ENCODE measurements around the gene IGHMBP2.

DNA sequence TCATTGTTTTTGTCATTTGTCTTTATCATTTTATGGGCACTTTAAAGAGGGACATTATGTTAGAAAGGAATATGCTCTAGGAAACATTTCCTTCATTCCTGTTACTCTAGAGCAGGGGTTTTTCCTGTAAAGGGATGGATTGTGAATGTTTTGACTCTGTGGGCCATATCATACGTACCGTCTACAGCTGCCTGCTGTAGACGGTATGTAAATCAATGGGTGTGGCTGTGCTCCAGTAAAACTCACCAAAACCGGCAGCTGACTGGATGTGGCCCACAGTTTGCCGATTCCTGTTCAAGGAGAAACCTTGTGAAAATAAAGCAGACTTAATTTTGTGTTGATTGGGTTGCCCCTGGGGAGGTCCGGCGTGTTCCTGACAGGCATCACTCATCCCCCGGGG, 7.3 kb downstream of the IGHMBP2 start:
- TF ChIP-seq, protein P1, sequence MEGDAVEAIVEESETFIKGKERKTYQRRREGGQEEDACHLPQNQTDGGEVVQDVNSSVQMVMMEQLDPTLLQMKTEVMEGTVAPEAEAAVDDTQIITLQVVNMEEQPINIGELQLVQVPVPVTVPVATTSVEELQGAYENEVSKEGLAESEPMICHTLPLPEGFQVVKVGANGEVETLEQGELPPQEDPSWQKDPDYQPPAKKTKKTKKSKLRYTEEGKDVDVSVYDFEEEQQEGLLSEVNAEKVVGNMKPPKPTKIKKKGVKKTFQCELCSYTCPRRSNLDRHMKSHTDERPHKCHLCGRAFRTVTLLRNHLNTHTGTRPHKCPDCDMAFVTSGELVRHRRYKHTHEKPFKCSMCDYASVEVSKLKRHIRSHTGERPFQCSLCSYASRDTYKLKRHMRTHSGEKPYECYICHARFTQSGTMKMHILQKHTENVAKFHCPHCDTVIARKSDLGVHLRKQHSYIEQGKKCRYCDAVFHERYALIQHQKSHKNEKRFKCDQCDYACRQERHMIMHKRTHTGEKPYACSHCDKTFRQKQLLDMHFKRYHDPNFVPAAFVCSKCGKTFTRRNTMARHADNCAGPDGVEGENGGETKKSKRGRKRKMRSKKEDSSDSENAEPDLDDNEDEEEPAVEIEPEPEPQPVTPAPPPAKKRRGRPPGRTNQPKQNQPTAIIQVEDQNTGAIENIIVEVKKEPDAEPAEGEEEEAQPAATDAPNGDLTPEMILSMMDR (IDR thresholded peaks at IDR 0.05; ENCODE audit: poor library complexity, severe bottlenecking): no peak
- TF ChIP-seq EZH2 (IDR thresholded peaks at IDR 0.05; ENCODE audit: borderline replicate concordance, insufficient read depth, low read length, poor library complexity, severe bottlenecking) (no peak), POLR2AphosphoS5 (IDR thresholded peaks at IDR 0.05) (no peak)

All from neural cell (in vitro differentiated cells).